IMR-90 (cell line): ENCODE measurements around the gene TAF1D.

ENCODE experiments used
- POLR2A ChIP-seq: IDR thresholded peaks from 2 replicates; pipeline ENCODE4 v1.6.1; 2012; ENCODE audit warnings: mild to moderate bottlenecking, low read depth, low read length
- TF ChIP-seq, protein P1 (sequence below): conservative IDR thresholded peaks from 2 replicates; pipeline ENCODE4 v1.5.1; 2012; ENCODE audit warnings: mild to moderate bottlenecking, low read depth, low read length, improper control_type of control experiment

DNA sequence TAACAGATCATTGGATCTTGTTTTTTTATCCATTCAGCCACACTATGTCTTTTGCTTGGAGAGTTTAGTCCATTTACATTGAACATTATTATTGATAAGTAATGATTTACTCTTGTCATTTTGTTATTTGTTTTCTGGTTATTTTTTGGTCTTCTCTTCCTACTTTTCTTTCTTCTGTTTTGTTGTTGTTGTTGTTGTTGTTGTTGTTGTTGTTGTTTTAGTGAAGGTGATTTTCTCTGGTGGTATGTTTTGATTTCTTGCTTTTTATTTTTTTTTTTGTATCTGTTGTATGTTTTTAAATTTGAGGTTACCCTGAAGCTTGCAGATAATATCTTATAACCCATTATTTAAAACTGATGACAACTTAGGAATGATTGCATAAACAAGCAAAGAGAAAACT lies 28.6 kb downstream of the TAF1D start:
- TF ChIP-seq, protein P1, sequence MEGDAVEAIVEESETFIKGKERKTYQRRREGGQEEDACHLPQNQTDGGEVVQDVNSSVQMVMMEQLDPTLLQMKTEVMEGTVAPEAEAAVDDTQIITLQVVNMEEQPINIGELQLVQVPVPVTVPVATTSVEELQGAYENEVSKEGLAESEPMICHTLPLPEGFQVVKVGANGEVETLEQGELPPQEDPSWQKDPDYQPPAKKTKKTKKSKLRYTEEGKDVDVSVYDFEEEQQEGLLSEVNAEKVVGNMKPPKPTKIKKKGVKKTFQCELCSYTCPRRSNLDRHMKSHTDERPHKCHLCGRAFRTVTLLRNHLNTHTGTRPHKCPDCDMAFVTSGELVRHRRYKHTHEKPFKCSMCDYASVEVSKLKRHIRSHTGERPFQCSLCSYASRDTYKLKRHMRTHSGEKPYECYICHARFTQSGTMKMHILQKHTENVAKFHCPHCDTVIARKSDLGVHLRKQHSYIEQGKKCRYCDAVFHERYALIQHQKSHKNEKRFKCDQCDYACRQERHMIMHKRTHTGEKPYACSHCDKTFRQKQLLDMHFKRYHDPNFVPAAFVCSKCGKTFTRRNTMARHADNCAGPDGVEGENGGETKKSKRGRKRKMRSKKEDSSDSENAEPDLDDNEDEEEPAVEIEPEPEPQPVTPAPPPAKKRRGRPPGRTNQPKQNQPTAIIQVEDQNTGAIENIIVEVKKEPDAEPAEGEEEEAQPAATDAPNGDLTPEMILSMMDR, result no peak
- no peak for TF ChIP-seq POLR2A
